Glomerular visceral epithelial cell (primary cell): Measurements from ENCODE around the gene DPPA3.
"Not testable (repeated sequence)": the region's sequence is repeated elsewhere in the genome, so short reads cannot be mapped to it uniquely, and the experiment has no call there.

ENCODE experiments used
- DNase-seq: peaks from one replicate; pipeline ENCODE4 v3.0.0-alpha.2; 2016; ENCODE audit errors: extremely low spot score

Gene DPPA3

DNA sequence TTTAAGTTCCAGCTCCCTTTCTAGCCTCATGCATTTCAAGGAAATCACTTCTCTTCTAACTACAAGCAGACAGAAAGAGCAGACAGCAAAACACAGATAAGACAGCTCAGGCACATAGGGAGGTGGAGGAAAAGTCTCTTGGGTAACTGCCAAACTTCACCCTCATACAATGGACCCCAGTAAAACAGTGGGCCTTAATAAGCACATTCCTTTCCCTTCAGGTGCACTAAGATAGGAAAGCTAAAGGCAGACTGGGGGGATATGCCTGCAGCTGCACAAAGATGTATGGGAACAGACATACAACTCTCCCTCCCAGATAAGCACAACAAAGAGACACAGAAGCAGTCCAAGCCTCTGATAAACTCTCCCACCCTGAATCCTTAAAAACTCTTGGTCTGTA, 19.8 kb downstream of the DPPA3 start:
- not testable (repeated sequence) for DNase-seq

DNA sequence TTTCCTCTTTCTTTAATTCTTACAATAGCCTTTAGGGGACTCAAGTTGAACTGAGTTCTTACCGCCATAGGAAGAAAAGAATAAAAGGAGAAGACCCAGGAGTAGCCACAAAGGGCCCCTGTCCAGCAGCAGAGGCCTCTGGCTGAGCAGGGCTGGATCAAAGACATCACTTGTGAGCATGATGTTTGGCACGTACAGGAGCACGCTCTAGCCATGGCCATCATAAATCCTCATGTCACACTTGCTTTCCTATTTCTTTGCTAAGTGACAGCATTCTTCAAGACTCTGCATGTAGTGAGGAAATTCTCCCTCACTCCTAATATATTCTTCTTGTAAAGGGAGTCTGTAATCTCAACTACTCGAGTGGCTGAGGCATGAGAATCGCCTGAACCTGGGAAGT, 20.3 kb downstream of the DPPA3 start:
- no peak for DNase-seq

DNA sequence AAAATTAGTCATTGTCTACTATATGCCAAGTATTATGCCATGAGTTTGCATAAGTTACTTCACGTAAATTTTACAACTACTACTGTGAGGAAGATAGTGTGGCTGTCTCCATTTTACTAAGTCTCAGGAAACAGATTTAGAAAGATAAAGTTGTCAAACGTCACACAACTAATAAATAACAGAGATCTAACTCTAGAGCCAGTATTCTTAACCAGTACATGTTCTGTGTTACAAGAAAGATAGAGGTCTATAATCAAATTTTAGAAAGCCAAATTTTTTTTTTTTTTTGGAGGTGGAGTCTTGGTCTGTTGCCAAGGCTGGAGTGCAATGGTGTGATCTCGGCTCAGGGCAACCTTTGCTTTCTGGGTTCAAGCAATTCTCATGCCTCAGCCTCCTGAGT, 21.8 kb downstream of the DPPA3 start:
- no peak for DNase-seq

DNA sequence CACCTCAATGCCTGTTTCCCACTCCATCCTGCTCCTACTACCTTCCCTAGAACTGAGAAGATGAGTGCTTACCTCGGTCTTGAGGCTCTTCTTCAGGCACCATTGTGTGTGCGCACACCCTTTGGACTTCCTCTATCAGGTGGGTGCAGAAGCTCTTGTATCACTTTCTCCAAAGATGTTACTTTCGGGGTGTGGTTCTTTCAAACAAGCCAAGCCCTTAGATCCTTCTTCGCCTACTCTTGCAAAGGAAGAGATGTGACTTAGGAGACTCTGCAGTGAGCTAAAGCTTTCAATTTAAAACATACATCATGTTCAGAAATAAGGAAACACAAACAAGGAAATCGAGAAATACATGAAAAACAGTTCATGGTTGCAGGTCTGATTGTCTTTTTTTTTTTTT, 36.0 kb downstream of the DPPA3 start, which contains the start of gene CLEC4C:
TSS of gene CLEC4C (minus strand) at position 130 of the 400 bp plus-strand sequence. CDS start at position 103, 27 bp downstream.
- DNase-seq = no peak

DNA sequence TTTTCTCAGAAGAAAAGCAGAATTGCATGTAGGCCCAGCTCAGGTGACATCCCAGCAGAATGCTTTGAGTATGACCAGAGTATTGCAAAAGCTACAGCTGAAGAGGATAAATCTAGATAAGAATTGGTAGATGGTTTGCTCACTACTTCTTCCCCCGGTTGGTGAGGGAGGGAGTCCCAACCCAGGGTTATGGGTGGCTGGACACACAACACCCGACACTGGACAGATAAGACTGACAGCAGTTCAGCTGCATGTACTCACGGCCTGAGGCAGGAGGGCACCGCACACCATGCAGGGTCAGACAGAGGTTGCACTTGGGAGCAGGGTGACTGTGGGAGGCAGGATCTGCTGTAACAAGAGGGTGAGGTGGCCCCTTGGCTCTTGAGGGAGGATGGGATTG, 37.6 kb downstream of the DPPA3 start:
- no peak for DNase-seq

DNA sequence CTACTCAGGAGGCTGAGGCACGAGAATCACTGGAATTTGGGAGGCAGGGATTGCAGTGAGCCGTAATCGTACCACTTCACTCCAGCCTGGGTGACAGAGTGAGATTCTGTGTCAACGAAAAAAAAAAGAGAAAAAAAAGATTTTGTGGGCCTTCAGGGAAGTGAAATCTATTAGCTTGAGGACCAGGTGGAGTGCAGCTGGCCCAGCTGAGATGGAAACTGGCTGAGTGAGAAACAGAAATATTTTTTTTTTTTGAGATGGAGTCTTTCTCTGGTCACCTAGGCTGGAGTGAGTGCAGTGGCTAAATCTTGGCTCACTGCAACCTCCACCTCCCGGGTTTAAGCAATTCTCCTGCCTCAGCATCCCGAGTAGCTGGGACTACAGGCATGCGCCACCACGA, 38.2 kb downstream of the DPPA3 start:
- no peak for DNase-seq

DNA sequence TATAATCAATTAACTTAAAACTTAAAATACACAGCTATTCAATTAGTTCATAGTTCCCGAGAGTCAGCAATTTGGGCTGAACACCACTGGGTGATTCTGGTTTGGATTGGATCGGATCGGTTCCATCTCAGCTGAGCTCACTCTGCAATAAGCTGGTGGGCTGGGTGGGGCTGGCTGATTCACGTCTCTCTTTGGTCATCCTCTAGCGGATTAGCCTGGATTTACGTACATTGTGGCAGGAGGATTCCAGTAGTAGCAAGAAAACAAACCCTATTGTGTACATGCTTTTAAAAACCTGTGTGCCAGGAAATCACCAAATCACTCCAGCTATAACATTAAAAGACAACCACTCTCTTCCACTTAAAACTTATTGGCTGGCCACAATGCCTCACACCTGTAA, 39.1 kb downstream of the DPPA3 start:
- no peak for DNase-seq

DNA sequence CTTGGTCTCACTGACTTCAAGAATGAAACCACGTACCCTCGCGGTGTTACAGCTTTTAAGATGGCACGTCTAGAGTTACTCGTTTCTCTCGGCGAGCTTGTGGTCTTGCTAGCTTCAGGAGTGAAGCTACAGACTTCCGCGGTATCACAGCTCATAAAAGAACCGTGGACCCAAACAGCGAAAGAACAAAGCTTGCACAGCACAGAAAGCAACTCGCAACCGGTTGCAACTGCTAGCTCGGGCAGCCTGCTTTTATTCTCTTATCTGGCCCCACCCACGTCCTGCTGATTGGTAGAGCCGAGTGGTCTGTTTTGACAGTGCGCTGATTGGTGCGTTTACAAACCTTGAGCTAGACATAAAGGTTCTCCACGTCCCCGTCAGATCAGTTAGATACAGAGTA, 40.2 kb downstream of the DPPA3 start:
- no peak for DNase-seq

DNA sequence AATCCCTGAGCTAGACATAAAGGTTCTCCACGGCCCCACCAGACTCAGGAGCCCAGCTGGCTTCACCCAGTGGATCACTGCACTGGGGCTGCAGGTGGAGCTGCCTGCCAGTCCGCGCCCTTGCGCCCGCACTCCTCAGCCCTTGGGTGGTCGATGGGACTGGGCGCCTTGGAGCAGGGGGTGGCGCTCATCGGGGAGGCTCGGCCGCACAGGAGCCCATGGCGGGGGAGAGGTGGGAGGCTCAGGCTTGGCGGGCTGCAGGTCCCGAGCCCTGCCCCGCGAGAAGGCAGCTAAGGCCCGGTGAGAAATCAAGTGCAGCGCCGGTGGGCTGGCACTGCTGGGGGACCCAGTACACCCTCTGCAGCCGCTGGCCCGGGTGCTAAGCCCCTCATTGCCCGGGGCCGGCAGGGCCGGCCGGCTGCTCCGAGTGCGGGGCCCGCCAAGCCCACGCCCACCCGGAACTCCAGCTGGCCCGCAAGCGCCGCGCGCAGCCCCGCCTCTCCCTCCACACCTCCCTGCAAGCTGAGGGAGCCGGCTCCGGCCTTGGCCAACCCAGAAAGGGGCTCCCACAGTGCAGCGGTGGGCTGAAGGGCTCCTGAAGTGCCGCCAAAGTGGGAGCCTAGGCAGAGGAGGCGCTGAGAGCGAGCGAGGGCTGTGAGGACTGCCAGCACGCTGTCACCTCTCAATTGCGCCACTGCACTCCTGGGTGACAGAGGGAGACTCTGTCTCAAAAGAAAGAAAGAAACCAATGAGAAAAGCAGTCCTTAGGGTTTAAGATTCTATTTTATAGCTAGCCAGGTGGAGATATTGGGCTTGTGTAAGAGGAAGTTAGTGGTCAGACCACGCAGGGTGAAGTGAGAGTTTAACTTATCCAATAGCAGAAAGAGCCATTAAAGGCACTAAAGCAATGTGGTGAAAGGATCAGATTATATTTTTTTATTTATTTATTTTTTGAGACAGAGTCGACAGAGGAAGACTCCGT, 41.0 kb downstream of the DPPA3 start:
- not testable (repeated sequence) for DNase-seq

DNA sequence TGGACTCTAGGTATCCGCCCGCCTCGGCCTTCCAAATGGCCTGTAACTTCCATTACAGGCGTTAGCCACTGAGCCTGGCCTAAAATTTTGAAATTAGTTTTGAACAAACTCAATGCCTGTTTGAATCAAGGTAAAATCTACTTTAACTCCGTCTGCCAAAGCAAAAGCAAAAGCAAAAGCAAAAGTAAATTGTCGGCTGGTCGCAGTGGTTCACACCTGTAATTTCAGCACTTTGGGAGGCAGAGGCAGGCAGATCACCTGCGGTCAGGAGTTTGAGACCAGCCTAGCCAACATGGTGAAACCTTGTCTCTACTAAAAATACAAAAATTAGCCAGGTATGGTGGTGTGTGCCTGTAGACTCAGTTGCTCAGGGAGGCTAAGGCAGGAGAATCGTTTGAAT, 44.4 kb downstream of the DPPA3 start:
- DNase-seq = not testable (repeated sequence)

DNA sequence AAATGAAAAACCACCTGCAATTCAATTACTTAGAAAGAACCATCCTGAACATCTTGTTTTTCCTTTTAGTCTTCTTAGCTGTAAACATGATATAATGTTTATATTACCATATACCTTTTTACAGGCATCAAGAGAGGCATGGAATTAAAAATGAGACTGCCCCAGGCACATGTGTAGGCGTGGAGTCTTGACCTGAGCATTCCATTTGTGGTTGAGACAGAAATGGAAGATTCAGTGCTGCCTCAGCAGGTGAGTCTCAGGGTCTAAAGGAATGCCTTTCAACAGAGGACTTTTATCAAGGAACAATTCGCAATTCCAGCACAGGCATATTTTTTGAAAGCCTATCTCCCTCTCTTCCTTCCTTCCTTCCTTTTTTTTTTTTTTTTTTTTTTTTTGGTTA, 45.8 kb downstream of the DPPA3 start:
- DNase-seq = no peak

DNA sequence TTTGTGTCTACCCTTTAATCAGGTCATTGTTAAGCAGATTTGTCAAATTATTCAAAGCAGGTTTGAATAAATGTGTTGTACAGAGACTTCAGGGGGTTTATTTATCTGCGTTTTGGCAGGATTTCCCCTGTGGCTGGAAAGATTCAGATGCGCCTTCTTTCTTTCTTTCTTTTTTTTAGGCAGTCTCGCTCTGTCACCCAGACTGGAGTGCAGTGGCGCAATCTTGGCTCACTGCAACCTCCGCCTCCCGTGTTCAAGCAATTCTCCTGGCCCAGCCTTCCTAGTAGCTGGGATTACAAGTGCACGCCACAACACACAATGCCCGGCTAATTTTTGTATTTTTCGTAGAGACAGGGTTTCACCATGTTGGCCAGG, 47.5 kb downstream of the DPPA3 start:
- no peak for DNase-seq
